ENCODE data around the gene GIMAP5.

Gene GIMAP5

DNA sequence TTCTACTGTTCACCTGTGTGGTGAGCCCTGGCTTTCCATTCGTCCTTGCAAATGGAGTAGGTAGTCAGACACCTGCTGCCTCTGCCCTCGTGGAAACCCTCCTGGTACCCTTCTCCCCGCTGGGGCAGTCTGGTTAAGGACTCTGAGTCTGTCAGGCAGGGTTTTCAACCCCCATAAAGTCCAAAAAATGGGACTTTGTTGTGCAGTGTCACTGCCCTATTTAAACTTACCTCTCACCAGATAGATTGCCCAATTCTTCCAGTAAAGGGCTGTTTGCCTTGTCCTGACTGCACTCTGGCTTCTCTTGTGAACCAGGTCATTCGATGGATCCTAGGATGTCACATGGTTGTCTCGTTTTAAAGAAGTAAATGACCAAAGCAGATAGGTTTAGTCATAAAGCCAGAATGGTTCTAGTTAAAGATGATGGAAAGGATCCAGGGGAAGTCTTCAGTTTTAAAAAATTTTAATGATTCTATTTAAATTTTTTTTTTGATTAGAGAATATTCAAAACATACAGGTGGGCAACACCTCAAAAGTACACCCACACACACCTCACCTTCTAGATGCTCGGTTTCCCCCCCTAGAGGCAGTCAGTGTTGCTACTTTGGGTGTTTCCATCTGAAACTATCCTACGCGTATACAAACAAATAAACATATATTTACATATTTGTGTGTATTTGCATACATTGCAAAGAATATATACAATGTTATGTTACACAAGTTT is 41.0 kb downstream of the GIMAP5 start:
- DNase-seq, result no peak

DNA sequence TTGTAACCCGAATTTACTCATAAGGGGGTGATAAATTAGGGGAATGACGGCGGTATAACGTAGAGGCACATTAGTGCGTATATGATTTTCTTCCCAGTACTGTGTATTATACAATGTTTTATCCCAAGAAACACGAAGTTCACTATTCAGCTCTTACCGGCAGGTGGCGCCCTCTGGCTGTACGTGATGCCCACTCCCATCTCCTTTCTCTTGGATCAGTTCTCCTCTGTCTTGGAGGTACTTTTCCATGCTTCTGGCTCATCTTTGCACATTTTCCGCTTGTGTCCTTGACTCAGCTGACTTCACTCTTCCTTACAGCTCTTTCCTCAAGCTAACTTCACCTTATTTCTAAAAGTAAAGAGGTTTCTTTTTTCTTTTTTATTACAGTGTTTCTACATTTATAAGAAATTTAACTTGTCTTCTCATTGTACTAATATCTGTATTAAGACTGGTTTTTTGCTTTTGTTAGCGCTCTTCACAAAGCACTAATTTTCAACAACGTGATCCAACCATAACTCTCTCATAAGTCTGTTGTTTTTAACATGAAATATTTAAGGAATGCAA is 41.6 kb downstream of the GIMAP5 start:
- peak; percentile 83 for DNase-seq

DNA sequence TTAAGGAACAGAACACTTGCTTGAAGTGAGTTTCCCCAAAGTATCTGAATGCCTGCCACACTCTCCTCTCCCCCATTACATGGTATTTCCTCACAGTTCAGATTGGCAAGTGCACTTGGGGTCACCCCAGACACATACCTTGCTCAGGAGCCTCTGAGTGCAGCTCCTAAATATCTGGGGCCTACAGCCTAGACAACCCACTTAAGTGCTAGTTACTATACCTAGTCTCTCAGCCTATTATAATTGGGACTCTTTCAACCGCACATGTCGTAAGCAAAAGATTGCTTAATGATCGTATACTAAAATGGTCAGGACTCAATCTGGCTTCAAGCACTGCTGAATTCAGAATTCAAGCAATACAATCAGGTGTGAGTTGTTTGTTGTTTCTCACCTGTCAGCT is 43.1 kb downstream of the GIMAP5 start:
- no peak for DNase-seq

DNA sequence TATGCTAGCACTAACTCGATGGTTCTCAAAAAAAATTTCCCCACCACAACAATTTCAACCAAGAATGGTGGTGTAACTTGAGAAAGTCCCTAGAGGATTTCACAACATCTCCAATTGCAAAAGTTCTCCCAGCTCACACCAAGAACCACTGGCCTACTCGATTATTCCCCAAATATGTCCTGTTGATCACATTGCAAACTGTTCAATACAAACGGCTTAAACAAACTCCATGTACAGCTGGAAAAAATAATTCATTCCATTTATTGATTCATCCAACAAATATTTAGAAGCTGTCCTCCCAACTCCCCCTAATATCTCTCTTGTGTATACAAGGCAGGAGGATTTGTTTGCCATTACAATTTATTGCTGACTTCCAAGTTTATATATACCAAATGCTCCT is 43.9 kb downstream of the GIMAP5 start:
- no peak for DNase-seq

DNA sequence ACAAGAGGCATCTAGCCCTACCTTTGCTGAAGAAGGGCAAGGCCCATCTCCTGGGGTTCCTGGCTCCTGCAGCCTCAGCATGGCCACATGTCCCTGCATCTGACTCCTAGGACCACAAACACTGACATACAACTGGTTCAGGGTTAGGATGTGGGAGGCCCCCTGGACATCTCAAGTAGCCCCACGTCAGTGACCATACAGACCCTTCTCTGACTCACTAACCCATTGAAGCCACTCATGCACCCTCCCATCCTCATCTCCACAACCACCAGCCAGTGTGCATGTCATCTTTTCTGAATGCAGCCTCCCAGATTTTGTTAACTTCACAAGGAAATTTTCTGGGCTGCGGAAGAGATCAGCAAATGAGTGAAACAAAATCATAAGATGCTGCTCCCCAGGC is 44.7 kb downstream of the GIMAP5 start:
- no peak for DNase-seq

DNA sequence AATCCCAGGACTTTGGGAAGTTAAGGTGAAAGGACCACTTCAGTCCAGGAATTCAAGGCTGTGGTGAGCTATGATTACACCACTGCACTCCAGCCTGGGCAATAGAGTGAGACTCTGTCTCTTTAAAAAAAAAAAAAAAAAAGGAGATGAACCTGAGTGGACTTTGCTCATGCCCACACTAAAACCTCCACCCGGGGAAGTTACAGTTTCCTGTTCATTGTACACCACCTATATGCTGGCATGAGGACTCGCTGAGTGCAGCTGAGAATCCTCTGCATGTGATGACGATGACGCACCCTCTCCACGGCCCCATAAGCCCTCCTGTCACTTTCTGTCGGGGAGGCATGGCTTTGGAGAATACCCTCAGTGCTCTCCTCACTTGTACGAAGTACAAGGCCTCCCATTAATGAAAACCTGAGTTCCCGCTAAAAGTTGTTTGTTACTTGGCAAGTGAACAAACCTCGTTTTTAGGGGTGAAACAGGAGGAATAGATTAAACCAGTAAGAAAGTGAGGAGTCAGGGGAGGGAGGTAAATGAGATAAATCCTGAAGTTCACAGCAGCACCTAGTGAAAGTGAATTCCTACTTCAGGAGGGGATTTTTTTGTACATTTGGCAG is 47.0 kb downstream of the GIMAP5 start:
- no peak for DNase-seq

DNA sequence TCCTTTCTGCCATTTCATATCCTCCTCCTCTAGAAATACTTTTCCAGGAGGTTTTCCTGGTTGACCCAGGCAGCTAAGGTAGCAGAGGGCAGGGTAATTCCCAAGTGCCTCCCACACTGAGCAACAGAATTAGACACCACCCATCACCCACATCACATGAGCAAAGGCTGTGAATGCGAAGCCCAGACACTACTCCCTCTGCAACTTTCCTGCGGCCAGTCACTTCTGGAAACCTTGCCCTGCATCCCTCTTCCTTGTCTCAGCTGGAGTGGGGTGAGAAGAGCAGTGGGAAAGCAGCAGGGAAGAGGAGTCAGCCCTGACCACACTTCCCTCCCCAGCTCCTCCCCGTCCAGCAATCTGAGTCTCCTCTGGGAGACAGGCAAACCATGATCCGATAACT is 47.7 kb downstream of the GIMAP5 start:
- no peak for DNase-seq

DNA sequence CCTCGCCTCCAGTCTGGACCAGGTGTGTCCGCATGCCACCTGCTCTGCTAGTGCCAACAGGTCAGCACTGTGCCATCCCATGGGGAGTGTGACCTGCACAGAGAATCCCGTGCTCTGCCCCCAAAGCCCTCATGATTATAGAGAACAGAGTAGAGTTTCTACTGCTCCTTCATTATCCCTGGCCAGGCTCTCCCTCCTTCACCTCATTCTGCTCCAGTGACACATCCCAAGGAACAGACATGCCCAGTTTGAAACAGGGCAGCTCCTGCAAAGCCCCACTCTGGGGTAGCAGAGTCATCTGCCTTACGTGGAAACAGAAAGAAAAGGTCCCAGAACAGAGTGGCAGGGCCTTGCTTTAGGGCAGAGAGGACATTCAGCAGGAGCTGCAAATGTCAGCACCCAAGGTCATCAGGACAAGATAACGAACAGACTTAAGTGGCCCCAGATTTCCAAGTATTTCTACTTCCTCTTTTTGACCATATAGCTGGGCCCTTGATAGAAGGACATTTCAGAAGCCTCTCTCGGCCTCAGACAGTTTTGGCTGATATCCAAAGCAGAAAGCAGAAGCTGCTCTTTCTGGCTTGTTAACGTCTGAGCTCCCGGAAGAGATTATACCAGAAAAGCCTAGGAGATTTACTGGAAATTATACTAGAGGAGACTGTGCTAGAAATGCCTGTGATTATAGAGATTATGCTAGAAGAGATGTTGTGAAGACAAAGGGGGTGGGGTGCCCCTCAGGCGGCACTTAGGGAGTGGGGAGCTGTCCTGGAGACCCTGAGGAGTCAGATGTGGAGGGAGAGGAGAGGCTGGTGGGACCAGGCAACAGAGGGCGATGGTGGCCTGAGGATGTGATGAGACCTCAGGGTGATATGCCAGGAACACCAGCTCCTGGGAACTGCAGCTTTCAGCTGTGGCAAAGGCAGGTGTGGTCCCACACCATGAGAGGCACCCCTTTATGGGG is 50.4 kb downstream of the GIMAP5 start:
- no peak for DNase-seq

DNA sequence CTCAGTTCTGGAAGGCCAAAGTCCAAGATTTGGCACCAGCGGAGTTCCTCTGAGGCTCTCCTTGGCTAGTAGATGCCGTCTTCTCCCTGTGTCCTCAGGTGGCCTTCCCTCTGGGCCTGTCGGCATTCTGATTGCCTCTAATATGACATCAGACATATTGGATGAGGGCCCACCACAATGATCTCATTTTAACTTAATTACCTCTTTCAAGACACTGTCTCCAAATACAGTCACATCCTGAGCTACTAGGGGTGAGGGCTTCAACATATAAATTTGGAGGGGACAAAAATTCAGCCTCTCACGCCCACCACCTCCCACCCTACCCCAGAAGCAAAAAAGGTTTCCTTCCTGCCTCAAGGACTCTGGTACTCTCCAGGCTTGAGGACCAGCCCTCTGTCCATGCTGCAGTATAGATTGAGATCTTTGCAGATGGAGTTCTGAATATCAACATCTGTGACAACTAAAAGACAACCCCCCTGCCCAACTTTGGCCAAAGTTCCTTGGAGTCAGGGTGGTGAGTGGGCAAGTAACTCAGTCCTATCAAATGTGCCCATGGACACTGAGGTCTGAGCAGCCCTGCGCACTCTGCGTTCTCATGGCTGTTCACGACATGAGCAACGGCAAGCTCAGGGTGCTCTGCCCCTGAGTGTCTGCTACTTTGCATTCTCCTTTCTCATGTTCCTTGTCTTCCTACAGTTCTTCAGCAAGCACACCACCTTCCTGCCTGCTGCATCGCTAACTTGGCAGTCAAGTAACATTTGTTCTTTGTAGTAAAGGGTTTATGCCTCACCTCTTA is 51.5 kb downstream of the GIMAP5 start:
- no peak for DNase-seq

DNA sequence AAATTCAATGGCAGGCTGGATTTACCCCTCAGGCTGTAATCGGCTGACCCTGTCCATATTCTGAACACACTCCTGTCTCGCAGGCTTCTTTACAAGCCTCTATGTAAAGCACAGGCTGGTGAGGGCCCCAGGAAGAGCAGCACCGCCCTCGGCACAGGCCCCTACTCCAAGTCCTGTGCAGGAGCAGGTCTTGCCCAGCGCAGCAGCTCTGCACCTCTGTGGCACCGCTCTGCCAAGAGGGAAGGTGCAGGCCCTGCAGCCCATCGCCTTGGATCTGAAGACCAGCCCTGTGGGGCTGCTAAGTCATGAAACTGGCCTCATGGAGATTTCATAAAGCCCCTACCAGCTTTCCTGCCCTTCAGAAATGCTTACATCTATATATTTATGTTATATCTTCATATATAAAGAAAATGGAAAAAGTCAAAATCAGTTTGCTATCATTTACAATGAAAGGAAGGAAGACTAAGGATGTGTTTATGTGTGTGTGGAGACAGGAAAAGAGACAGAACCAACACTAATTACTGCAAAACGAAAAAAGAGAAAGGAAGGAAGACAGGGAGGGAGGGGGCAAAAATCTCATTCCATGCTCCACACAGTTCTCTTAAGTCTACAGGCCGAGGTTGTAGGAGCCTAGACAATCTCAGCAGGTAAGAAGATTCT is 53.3 kb downstream of the GIMAP5 start:
- DNase-seq, result no peak

DNA sequence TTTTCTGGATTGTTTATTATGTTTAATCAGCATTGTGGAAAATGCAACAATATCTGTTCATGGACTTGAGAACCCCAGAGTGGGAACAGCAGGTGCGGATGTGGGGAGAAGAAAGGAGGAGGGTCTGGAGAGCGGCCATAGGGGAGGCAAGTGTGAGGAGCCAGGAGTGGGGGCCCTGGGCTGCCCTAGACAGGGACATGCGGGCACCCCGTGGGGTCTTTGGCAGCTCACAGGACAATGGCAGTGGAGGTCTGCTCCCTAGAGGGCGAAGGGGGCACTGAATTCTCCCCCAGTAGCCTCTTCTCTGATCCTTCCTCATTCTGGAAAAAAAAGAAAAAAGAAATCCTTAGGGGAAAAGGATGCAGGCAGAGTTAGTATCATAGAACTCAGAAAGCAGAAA is 54.1 kb downstream of the GIMAP5 start:
- no peak for DNase-seq

DNA sequence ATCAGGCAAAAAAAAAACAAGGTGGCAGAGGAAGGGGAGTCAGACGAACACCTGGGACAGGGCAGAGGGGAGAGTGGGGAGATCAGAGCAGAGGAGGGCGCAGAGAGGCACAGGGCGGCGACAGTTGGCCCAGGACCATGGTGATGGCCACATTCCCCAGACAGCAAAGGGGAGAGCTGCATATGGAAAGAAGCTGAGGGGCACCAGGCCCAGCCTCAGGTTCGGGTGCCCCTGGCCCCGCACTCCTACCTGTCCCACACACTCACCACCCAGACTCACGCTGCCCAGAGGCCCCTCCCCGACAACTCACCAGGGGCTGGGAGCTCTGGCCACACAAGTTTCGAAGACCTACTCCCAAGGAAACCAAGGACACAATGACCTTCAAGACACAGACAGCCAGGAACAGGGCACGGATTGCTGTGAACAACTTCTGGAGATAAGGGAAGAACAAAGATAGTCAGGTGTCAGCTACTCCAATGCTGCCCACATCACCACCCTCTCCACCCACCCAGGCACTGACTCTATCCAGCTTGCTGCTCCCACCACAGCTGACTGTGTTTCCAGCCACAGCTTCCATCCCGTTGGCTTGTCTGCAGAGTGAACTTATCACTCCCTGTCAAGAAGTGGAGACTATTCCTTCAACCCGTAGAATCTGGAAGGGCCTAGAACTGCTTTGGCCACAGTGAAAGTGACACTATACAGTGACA is 54.7 kb downstream of the GIMAP5 start:
- DNase-seq, result no peak
